Testis (tissue), 3 donors: ENCODE measurements around the gene SERTAD1. TPM values are rescaled to one million over a fixed set of nuclear protein-coding genes. Genes with fewer than 3 reads are reported as not detected.

ENCODE experiments used
- DNase-seq: peaks from one replicate; pipeline ENCODE4 v3.0.0-alpha.2; 2019
- H3K27ac ChIP-seq, 2 donors: fragments of 200-600 bp; sonication (generic); one replicate each; pipeline ENCODE4 v1.5.1; 2019
- H3K27me3 ChIP-seq: fragments of 200-600 bp; sonication (generic); one replicate; pipeline ENCODE4 v1.5.1; 2019
- H3K36me3 ChIP-seq: fragments of 200-600 bp; sonication (generic); one replicate; pipeline ENCODE4 v1.5.1; 2017; ENCODE audit warnings: low read depth; ENCODE audit errors: missing control alignments
- H3K4me1 ChIP-seq: fragments of 200-600 bp; sonication (generic); one replicate; pipeline ENCODE4 v1.5.1; 2019
- H3K4me3 ChIP-seq, 2 donors: fragments of 200-600 bp; sonication (generic); one replicate each; pipeline ENCODE4 v1.5.1; 2017 to 2019
- H3K9me3 ChIP-seq: fragments of 200-600 bp; sonication (generic); one replicate; pipeline ENCODE4 v1.5.1; 2017
- CTCF ChIP-seq, 3 experiments: fragments of 450-650 bp in 2 of 3; fragments of 200-600 bp in 1 of 3; sonication (generic) in 1 of 3; IDR thresholded peaks; one replicate each; pipeline ENCODE4 v1.5.1; 2016 to 2019; ENCODE audit warnings: antibody characterized with exemption in 3 of 3, mild to moderate bottlenecking in 2 of 3, moderate library complexity in 1 of 3
- POLR2A ChIP-seq: fragments of 450-650 bp; IDR thresholded peaks from one replicate; pipeline ENCODE4 v1.6.1; 2017; ENCODE audit warnings: antibody characterized with exemption, mild to moderate bottlenecking, moderate library complexity
- WGBS, 2 donors: methylation state at CpG; one replicate each; pipeline ENCODE4 v1.1.5; 2018; 5-methylcytosine and 5-hydroxymethylcytosine counted together
- intact Hi-C: fragments of 100-400 bp; cut with DNase I; formaldehyde crosslinking; loops from one replicate; pipeline ENCODE4 v1.15.1; 2023; ENCODE audit warnings: low total_unique reads
- polyA plus RNA-seq: library from polyadenylated mRNA; stranded (reverse); fragments of 350-450 nt; fragmentation: Illumina TruSeq; extraction: RNeasy Lipid Tissue Mini Kit (QIAGEN cat#74804); gene quantifications from one replicate; pipeline ENCODE4 v1.2.3, GENCODE V29; 2014; ENCODE audit warnings: low read depth, low replicate concordance; ENCODE audit not compliant: insufficient read depth
- total RNA-seq, 2 donors: library from RNA; depleted of rRNA; stranded (reverse); fragments of >200 nt; gene quantifications; one replicate each; pipeline ENCODE4 v1.2.3, GENCODE V29; 2016

The SERTAD1 gene
- total and polyA plus RNA-seq, 3 donors from 2014 or later, result 8.3 to 10.9 (median 8.6) TPM

GRCh38 chr19:40420766-40421765 is 4.7 kb downstream of the SERTAD1 start:
- WGBS, 2 donors, result 1 to 3% methylated on average over 21 to 56 of the region's 56 CpGs
- Histone ChIP-seq H3K4me1 (peaks cover 26% of the 10 kb centered on the region), H3K27me3 (no peaks in the 10 kb centered on the region), H3K4me3 (peak overlapping the region; percentile 47 to 67), H3K9me3 (no peaks in the 10 kb centered on the region), H3K36me3 (no peaks in the 10 kb centered on the region), H3K27ac (peak overlapping the region; percentile 92 to 94)
- DNase-seq, result peak; percentile 94
- intact Hi-C loops, result no loop called here
- TF ChIP-seq CTCF (IDR thresholded peaks at IDR 0.05) (peak; percentile 91 to 96 (median 94)), POLR2A (peak; percentile 76)

- peak overlapping the region; percentile 47 to 67 for H3K4me3 ChIP-seq
- H3K27ac ChIP-seq, result peak overlapping the region; percentile 92 to 94
- 41 to 44% methylated on average over 14 of the region's 14 CpGs for WGBS, 2 donors
- H3K27me3 ChIP-seq, result no peaks in the 10 kb centered on the region
- H3K36me3 ChIP-seq, result no peaks in the 10 kb centered on the region
- no peak for DNase-seq
- no peaks in the 10 kb centered on the region for H3K9me3 ChIP-seq
- no peak for TF ChIP-seq POLR2A
- TF ChIP-seq CTCF (IDR thresholded peaks at IDR 0.05), result no peak
- intact Hi-C loops, result no loop called here
- H3K4me1 ChIP-seq, result peaks cover 26% of the 10 kb centered on the region
These were observed 5.4 kb downstream of the SERTAD1 start for GRCh38 chr19:40420451-40420765.

GRCh38 chr19:40419780-40420179 is 6.0 kb downstream of the SERTAD1 start:
- Histone ChIP-seq H3K27me3 (no peaks in the 10 kb centered on the region), H3K4me3 (no peak overlapping the region), H3K9me3 (no peaks in the 10 kb centered on the region), H3K36me3 (no peaks in the 10 kb centered on the region), H3K27ac (peak overlapping the region in 1 of 2 donors; percentile 92), H3K4me1 (peaks cover 25% of the 10 kb centered on the region)
- intact Hi-C loops, result no loop called here
- TF ChIP-seq CTCF (IDR thresholded peaks at IDR 0.05) (no peak), POLR2A (no peak)
- no peak for DNase-seq
- 76 to 95% methylated on average over 5 of the region's 5 CpGs for WGBS, 2 donors

- WGBS, 2 donors, result 78 to 88% methylated on average over 5 of the region's 5 CpGs
- Histone ChIP-seq H3K27me3 (no peaks in the 10 kb centered on the region), H3K27ac (no peak overlapping the region), H3K36me3 (no peaks in the 10 kb centered on the region), H3K4me1 (peaks cover 19% of the 10 kb centered on the region), H3K9me3 (no peaks in the 10 kb centered on the region), H3K4me3 (no peak overlapping the region)
- no peak for DNase-seq
- TF ChIP-seq CTCF (IDR thresholded peaks at IDR 0.05) (no peak), POLR2A (no peak)
- intact Hi-C loops, result no loop called here
These were observed 6.7 kb downstream of the SERTAD1 start for GRCh38 chr19:40419066-40419612.
